Hematopoietic multipotent progenitor cell treated with erythropoietin and hydrocortisone succinate and interleukin-3 and kit ligand, for 8 days (in vitro differentiated cells): ENCODE measurements around the gene PDGFA.

Experiments used
- DNase-seq: peaks from one replicate; pipeline ENCODE4 v3.0.0-alpha.2; 2015

The PDGFA gene

GRCh38 chr7:515628-516027 is 4.0 kb downstream of the PDGFA start:
- no peak for DNase-seq

DNA sequence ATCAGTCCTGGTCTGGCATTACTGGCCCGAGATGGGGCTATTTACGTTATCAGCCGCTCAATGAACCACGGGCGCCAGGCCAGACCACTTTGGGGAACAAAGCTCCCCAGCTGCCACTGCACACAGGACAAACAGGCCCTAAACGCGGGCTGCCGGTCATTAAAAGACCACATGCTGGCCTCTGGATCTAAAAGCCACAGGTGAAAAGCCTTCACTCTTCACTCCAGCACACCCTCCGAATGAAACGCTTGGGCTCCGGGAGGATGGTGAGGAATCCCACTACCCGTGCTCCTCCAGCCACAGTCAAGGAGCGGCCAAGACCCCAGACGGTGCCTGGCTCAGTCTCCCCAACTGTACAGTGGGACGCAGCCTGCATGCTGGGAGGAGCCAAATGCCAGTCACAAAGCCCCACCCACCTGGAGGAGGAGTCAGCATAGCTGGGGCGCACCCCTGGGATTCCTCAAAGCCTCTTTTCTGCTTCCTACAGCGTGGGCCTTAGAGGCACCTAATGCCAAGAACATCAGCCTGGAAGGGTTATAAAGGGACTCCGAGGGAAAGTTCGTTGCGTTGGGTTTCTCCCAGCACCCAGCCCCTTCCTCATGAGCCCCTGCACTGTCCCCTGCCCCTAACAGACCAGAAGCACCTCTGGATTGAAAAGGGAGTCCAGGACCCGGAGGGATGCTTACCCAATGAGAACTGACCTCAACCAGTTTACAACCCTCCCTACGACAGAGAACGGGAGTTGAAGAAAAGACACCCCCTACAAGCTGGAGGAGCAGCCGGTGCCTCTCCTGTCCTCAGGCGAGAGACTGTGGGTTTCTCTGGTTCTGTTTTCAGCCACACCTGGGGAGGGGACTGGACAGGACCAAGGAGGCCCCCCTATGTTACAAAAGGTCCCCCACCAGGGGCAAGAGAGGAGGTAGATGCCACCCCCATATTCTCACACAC is 4.7 kb downstream of the PDGFA start:
- DNase-seq, result no peak

DNA sequence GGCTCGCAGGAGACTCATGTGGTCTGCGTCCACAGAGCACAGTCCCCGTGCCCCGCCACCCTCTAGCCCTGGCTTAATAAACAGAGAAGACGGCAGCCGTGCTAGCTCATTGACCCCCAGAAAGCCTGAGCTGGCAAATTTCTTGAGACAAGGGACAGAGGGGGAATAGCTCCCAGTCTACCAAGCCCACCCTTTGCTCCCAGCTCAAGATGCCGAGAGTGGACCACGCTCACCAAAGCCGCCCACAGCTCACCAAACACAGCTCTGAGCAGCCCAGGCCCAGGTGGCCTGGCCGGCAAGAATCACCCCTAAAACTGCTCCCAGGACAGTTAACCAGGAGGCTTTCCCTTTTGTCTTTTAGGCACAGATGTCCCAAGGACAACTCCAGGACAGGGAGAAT is 5.4 kb downstream of the PDGFA start:
- no peak for DNase-seq

- DNase-seq, result no peak
Measured at GRCh38 chr7:513521-514166, 6.0 kb downstream of the PDGFA start.

GRCh38 chr7:512541-513311 is 6.9 kb downstream of the PDGFA start:
- no peak for DNase-seq

DNA sequence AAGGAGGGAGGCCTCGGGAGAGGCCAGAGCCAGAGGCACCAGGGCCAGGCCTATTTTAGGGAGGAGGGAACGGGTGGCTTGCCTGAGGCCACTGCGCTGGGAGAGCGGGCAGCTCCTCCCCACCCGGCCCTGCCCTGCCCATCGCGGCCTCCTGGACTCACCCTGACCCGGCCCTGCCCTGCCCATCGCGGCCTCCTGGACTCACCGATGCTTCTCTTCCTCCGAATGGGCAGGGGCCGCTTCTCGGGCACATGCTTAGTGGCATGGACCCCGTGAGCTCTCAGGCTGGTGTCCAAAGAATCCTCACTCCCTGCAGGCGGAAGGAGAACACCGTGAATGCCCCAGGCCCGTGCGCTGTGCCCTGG is 7.5 kb downstream of the PDGFA start:
- no peak for DNase-seq

DNA sequence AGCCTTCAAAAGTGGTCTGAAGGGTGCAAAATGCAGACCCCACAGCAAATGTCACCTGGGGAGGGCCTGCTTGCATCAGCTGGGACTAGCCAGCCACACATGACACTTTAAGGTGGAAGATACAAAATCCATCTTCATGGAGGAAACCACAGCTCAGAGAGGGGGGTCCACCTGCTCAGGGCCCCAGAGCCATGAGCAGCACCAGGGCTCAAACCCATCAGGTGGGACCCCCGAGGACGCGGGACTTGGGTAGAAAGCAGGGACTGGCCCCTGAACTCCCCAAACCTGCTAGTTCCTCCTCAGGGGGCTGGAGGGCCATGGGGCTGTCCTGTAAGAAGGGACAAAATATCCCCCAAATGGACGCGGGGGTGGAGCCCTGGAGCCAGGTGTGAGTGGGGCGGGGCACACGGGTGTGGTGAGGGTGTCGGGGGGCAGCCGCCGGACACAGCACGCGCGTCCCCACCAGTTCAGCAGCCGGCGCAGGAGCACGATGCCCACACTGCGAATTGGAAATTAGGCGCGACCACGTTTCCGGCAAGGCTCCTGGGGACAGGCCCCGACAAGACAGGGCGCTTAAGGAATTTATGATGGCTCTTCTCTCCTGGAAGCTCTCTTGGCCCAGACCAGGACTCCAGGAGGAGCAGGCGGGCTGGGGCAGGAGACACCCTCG is 8.0 kb downstream of the PDGFA start:
- no peak for DNase-seq

GRCh38 chr7:510782-511281 is 8.8 kb downstream of the PDGFA start:
- DNase-seq, result no peak

DNA sequence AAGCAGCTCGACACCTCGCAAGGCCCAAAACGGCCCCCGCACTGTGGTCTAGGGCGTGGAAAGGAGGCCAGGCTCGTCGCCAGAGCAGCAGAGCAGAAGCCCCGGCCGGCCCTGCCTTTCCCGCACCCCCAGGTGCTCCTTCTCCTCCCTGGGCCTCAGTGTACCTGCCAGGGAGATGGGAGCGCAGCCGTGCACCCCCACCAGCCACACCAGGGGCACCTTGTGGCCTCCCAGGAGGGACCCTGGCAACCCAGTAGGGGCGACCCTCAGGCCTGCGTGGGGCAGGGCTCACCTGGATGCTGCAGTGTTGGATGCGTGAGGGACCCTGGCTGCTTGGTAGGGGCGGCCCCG is 9.5 kb downstream of the PDGFA start:
- DNase-seq, result no peak

GRCh38 chr7:509426-510130 is 10.1 kb downstream of the PDGFA start:
- DNase-seq, result no peak

GRCh38 chr7:508461-509170 is 11.0 kb downstream of the PDGFA start:
- DNase-seq, result no peak

- no peak for DNase-seq
Measured at GRCh38 chr7:507623-508300, 11.9 kb downstream of the PDGFA start.

DNA sequence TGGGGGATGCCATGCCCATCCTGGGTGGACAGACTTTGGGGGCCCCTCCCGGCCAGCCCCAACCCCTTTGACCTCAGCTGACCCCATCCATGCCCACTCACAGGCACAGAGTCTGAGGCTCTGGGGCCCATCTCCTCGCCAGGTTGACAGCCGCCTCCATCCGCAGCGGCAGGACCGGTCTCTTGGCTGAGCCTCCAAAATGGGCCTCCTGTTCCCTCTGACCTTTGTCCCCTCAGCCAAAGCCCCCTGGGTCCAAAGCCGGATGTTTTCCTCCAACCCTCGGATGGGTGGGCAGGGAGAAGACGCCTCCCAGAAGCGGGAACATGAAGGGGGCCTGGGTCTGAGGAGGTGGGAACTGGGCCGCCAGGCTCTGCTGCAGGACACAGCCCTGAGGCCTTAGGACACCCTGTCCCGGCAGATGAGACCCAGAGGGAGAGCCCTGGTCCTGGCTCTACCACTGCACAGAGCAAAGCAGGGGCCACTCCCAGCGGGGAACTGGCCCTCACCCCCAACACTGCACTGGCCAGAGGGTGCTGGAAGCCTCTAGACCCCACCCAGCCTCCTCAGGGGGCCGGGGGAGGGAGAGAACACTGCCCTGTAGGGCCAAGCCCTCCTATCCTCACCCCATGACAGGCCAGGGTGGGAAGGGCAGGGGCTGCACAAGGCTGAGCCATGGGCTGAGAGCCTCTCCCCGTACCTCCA is 12.6 kb downstream of the PDGFA start:
- no peak for DNase-seq

- no peak for DNase-seq
Measured at GRCh38 chr7:506391-506831, 13.2 kb downstream of the PDGFA start.

- DNase-seq, result no peak
Measured at GRCh38 chr7:505171-505570, 14.5 kb downstream of the PDGFA start.

GRCh38 chr7:504221-505111 is 15.2 kb downstream of the PDGFA start:
- DNase-seq, result no peak

DNA sequence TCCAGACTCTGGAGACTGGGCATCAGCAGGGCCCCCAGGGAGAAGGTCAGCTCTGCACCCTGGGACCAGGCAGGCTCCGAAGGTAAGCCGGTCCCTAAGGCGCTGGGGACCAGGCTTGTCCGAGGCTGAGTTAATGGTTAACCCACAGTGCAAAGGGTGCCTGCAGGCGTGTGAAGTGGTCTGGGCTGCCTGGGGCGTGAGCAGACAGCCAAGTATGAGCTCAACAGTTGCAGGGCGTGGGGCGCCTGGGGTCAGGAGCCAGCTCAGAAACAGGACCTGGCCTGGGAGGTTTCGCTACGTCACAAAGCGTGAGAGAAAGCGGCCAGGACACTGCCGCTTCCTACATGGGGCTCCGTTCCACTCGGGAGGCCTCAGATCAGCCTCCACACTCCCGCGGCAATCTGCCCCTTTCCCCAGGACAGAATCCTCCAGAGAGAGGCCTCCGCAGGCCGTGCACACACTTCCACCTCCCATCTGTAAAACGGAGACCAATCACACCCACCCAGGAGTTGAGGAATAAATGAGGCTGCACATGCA is 16.0 kb downstream of the PDGFA start:
- no peak for DNase-seq

GRCh38 chr7:502296-502695 is 17.4 kb downstream of the PDGFA start:
- no peak for DNase-seq

GRCh38 chr7:501526-501925 is 18.1 kb downstream of the PDGFA start:
- DNase-seq, result no peak
